Measurements from ENCODE around the gene PYCR2.
A peak's percentile ranks its signal among the peaks of the same experiment; 100 is the strongest.

Gene PYCR2

GRCh38 chr1:225886159-225887029 lies 37.7 kb downstream of the PYCR2 start:
- no peak overlapping the region for H3K4me3 ChIP-seq (ENCODE audit: low read depth, low read length)
- DNase-seq (ENCODE audit: low read depth): no peak
- no peak for TF ChIP-seq CTCF (IDR thresholded peaks at IDR 0.05; ENCODE audit: control insufficient read depth, extremely low read depth, insufficient read depth)

- no peak for DNase-seq (ENCODE audit: low read depth)
- no peak overlapping the region for H3K4me3 ChIP-seq (ENCODE audit: low read depth, low read length)
- no peak for TF ChIP-seq CTCF (IDR thresholded peaks at IDR 0.05; ENCODE audit: control insufficient read depth, extremely low read depth, insufficient read depth)
Observed at GRCh38 chr1:225885336-225885735, 38.7 kb downstream of the PYCR2 start.

GRCh38 chr1:225883616-225884265 lies 40.3 kb downstream of the PYCR2 start:
- DNase-seq (ENCODE audit: low read depth): no peak
- H3K4me3 ChIP-seq (ENCODE audit: low read depth, low read length): no peak overlapping the region
- TF ChIP-seq CTCF (IDR thresholded peaks at IDR 0.05; ENCODE audit: control insufficient read depth, extremely low read depth, insufficient read depth): no peak

GRCh38 chr1:225882694-225883615 lies 41.1 kb downstream of the PYCR2 start:
- TF ChIP-seq CTCF (IDR thresholded peaks at IDR 0.05; ENCODE audit: control insufficient read depth, extremely low read depth, insufficient read depth): no peak
- H3K4me3 ChIP-seq (ENCODE audit: low read depth, low read length): peak overlapping the region; percentile 90
- no peak for DNase-seq (ENCODE audit: low read depth)

- peak; percentile 47 for TF ChIP-seq CTCF (IDR thresholded peaks at IDR 0.05; ENCODE audit: control insufficient read depth, extremely low read depth, insufficient read depth)
- H3K4me3 ChIP-seq (ENCODE audit: low read depth, low read length): peak within 1 kb of the TSS; percentile 90
- peak; percentile 41 for DNase-seq (ENCODE audit: low read depth)
Observed at GRCh38 chr1:225881959-225882693, 41.9 kb downstream of the PYCR2 start, which contains the start of gene TMEM63A. TMEM63A (minus strand) TSS chr1:225882380; CDS start chr1:225877580, 4,800 bp downstream.
